ENCODE data around the gene GPR146.
A peak's percentile ranks its signal among the peaks of the same experiment; 100 is the strongest.
"Not testable (repeated sequence)": the region's sequence is repeated elsewhere in the genome, so short reads cannot be mapped to it uniquely, and the experiment has no call there.

The GPR146 gene

GRCh38 chr7:1059200-1060091, 15.1 kb downstream of the GPR146 start:
- no peak for DNase-seq

DNA sequence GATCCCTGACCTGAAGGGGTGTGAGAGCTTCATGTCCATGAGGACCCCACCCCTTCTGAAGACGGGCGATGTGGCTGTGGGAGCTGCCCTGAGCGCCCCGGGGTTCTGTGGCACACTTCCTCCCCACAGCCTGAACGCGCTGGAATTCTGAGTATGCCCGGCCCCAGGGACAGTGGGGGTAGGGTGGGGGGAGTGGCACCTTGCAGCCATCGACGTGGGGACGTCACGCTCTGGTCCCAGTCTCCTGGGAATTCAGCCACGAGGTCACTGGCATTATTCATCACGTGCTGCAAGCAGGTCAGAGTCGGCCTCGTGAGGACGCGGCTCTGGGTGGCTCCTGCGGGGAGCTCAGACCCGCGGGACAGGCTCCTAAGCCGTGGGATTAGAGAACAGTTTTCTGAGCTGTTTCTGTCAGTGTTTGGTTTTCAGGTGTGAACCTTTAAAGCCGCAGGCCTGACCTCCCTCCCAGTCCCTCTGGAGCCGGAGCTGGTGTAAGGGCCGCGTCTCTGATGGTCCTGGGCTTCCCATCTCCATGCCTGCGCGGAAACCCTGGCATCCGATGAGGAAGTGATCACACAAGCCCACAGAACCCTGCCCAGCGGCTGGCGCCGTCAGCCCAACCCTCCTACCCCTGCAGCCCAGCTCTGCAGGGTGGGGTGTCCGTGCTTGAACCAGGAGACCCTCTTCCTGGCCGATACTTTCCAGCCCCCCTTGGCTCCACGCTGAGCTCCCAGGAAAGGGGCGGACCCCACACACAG, 16.1 kb downstream of the GPR146 start:
- no peak for DNase-seq

DNA sequence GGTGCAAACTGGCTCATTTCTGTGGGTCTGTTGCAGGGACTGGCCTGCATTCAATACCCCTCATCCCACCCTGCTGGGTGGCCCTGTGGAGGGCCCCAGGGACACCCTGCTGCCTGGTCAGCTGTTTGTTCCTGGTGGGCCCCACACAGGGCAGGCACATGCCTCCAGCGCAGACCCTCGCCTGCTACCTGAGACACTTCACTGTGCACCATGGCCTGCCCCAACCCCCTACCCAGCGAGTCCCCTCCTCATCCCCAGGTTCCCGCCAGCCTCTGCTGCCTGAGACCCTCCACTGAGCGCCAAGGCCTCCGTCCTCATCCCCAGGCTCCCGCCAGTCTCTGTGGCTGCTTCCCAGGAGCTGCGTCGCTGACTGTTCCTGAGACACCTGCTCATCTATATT, 16.8 kb downstream of the GPR146 start:
- no peak for DNase-seq

DNA sequence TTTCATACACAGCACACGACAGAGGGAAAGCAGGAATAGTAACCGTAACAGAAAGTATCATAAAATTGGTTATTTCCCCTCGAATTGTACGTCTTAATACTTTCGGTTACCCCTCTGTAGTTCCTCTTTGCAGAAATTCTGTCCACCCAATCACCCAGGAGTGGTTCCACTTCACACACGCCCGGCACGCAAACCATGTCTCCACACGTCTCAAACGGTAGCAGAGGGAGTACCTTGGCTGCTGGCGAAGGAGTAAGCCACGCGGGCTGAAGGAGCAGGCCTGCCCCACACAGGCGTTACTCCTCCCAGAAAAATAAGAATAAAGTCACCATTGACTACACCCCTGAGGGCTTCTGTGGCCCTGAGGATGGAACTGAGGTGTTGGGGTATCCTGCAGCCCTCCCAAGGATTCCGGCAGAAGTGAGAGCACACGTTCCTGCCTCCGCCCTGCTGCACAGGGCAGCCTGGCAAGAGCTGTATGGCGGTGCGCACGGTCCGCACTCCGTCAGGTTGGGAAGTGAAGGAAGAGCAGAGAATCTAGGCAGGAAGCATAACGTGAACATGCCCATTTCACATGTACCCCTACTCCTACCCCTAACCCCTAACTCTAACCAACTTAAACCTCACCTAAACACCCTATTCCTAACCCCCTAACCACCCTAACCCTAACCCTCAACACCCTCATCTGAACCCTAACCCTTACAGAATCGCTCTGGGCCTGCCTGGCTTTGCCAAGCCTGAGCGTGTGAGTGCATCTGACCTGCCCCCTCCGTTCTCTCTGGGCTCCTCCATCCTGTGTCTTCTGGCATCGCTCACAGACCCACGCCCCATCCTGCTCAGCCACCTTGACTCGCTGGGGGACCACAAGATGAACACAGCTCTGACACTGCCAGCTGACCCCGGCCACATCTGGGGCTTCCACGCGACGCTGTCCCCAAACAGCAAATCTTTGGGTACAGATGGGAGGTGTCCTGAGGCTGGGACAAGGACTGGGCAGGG, 18.2 kb downstream of the GPR146 start:
- DNase-seq: no peak

- no peak for DNase-seq
Observed at GRCh38 chr7:1063361-1063760, 19.0 kb downstream of the GPR146 start.

GRCh38 chr7:1064581-1064980, 20.2 kb downstream of the GPR146 start:
- no peak for DNase-seq

DNA sequence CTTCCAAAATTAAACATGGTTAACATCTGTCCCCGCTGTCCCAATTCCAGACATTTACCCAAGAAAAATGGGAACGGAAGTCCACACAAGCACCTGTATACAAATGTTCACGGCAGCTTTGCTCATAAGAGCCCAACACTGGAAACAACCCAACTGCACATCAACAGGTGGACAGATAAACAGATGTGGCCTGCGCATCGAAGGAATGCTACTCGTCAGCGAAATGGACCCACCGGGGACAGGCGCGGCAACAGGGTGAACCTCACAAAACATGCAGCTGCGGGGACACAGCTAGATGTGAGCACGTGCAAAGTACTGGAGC, 20.9 kb downstream of the GPR146 start:
- DNase-seq: no peak

GRCh38 chr7:1065585-1066241, 21.4 kb downstream of the GPR146 start:
- peak; percentile 80 for DNase-seq

GRCh38 chr7:1066242-1066588, 21.9 kb downstream of the GPR146 start:
- no peak for DNase-seq

- DNase-seq: no peak
Observed at GRCh38 chr7:1068013-1068412, 23.7 kb downstream of the GPR146 start.

GRCh38 chr7:1068619-1069018, 24.3 kb downstream of the GPR146 start:
- DNase-seq: no peak

- DNase-seq: no peak
Observed at GRCh38 chr7:1070544-1071011, 26.2 kb downstream of the GPR146 start.

GRCh38 chr7:1071731-1072254, 27.4 kb downstream of the GPR146 start:
- DNase-seq: no peak

- no peak for DNase-seq
Observed at GRCh38 chr7:1073142-1073977, 29.0 kb downstream of the GPR146 start.

- not testable (repeated sequence) for DNase-seq
Observed at GRCh38 chr7:1074018-1074417, 29.7 kb downstream of the GPR146 start.

DNA sequence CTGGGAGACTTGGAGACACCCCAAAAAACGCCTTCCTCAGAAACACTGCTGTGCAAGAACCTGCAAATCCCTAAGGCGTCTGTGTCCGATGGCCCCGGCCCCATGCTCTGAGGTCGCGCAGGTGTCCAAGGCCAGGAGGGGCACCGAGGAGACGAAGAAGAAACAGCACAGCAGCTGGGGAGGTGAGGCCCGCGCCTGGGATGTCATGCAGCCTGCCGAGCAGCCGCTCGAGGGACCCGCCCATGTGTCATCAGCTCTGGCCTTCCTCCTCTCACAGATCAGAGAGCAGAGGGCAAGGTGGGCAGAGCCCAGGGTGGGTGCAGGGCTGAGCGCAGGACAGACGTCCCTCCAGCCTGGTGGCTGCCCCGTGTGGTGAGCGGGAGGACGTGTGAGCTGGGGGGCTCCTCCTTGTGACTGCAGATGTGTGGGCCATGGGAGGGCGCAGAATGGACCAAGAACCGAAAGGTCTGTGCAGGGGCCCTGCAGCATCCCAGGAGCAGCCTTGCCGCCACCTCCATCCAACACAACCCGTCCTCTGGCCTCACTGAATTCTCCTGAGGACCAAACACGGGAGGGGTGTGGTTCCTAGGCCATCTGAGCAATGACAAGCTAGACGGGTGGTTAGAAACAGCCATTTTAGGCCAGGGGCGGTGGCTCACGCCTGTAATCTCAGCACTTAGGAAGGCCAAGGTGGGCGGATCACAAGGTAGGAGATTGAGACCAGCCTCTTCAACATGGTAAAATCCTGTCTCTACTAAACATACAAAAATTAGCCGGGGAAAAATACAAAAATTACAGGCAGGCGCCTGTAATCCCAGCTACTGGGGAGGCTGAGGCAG, 30.5 kb downstream of the GPR146 start:
- no peak for DNase-seq

DNA sequence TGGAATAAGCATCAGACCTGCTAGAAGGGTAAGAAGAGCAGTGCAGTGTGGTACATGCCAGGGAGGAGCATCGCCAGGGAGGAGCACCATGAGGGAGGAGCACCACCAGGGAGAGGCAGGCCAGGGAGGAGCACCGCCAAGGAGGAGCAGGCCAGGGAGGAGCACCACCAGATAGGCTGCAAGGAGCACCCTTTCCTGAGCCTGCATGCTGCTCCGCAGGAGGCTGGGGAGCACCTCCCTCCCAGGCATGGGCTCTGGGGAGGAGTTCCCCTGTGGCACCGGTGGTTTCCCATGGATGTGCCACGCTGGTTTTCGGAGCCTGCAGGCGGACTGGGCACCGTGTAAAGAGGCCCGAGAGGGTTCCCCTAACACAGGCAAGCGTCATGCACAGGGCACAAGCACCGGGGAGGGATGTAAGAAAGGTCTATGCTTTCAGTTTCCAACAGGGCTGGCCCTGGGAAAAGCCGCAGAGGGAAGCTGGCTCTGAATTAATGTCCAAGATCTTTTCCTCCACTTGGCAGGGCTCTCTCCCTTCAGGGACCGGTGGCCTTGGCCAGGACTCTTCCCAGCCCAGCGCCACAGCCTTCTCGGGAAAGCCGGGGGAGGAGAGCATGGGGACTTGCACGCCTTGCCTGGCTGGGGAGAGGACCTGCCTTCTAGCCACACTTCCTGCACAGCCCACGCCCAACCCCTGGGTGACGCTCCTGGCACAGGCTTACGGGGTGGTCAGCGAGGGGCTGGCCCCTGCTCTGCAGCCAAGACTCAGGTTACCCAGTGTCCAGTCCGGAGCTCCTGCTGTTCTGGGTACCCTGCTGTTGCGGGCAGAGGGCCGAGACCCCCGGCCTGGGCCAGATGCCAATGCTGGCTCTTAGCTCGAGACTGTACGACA, 32.1 kb downstream of the GPR146 start:
- DNase-seq: no peak

DNA sequence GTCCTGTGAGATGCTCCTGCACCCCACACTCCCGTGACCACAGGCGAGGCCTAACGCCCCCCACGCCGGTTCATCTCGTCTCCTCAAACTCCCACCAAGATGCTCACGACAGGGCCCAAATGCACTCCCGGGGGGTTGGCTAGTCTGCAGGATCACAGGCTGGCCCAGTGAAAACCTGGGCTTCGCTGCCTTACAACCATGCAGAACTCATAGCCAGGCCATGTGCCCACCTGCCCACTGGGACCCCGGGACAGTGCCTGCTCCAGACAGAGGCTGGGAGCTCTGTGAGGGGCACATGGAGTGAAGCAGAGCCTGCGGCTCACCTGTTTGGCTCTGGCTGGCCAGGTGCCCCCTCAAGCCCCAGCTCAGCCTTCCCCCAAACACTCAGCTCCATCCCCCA, 34.2 kb downstream of the GPR146 start:
- DNase-seq: no peak

DNA sequence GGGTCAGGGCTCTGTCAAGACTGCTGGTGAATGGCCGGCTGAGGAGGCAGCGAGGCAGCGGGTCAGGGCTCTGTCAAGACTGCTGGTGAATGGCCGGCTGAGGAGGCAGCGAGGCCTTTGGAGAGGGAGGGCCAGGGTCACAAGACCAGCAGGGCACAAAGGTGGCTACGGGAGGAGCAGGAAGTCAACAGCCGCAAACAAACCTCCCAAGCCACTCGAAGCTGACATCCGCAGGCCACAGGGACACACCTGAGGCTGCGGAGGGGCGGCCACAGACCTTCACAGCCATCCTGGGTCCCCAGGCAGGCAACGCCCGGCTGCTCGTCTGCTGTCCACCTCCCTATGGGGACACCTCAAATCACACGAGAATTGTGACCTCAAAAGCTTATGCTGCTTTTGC, 34.6 kb downstream of the GPR146 start:
- no peak for DNase-seq

Measured in stimulated activated CD4-positive, alpha-beta T cell treated with anti-CD3 and anti-CD28 coated beads, Interleukin-12 subunit alpha, Interleukin-12 subunit beta, amount 100 ng/mL, for 4 hours (primary cell).